Liver (tissue), 3 donors: Measurements from ENCODE around the gene KCNA2.

Source experiments
- ATF3 ChIP-seq: IDR thresholded peaks from 2 replicates; pipeline ENCODE4 v1.6.1; 2016; ENCODE audit warnings: antibody characterized with exemption
- CTCF ChIP-seq: fragments of 150-350 bp; IDR thresholded peaks from 2 replicates; pipeline ENCODE4 v1.5.1; 2017; ENCODE audit warnings: improper control_type of control experiment, low read depth, low read length; ENCODE audit not compliant: missing input control
- EGR1 ChIP-seq, 2 donors: IDR thresholded peaks; 2 replicates each; pipeline ENCODE4 v1.6.1; 2016 to 2018; ENCODE audit warnings: antibody characterized with exemption in 2 of 2, low read depth in 2 of 2
- FOXA1 ChIP-seq: IDR thresholded peaks from 2 replicates; pipeline ENCODE4 v1.6.1; 2016; ENCODE audit warnings: antibody characterized with exemption
- GABPA ChIP-seq, 2 donors: IDR thresholded peaks in 1 of 2; conservative IDR thresholded peaks in 1 of 2; 2 replicates each; pipeline ENCODE4 v1.6.1; 2016; ENCODE audit warnings: antibody characterized with exemption in 2 of 2, mild to moderate bottlenecking in 1 of 2, moderate library complexity in 1 of 2
- JUND ChIP-seq, 2 donors: IDR thresholded peaks; 2 replicates each; pipeline ENCODE4 v1.6.1; 2016; ENCODE audit warnings: antibody characterized with exemption in 2 of 2
- RAD21 ChIP-seq, 2 donors: IDR thresholded peaks; 2 replicates each; pipeline ENCODE4 v1.6.1; 2016; ENCODE audit warnings: antibody characterized with exemption in 2 of 2, mild to moderate bottlenecking in 2 of 2
- REST ChIP-seq: IDR thresholded peaks from 2 replicates; pipeline ENCODE4 v1.6.1; 2016; ENCODE audit warnings: antibody characterized with exemption, mild to moderate bottlenecking
- RXRA ChIP-seq, 2 donors: IDR thresholded peaks; 2 replicates each; pipeline ENCODE4 v1.6.1; 2017 to 2018; ENCODE audit warnings: antibody characterized with exemption in 2 of 2, mild to moderate bottlenecking in 1 of 2
- SP1 ChIP-seq: IDR thresholded peaks from 2 replicates; pipeline ENCODE4 v1.6.1; 2018; ENCODE audit warnings: antibody characterized with exemption, mild to moderate bottlenecking
- TAF1 ChIP-seq: conservative IDR thresholded peaks from 2 replicates; pipeline ENCODE4 v1.6.1; 2016; ENCODE audit warnings: antibody characterized with exemption, mild to moderate bottlenecking
- YY1 ChIP-seq: IDR thresholded peaks from 2 replicates; pipeline ENCODE4 v1.6.1; 2016; ENCODE audit warnings: antibody characterized with exemption, mild to moderate bottlenecking
- ZBTB33 ChIP-seq: IDR thresholded peaks from 2 replicates; pipeline ENCODE4 v1.6.1; 2016; ENCODE audit warnings: antibody characterized with exemption
- TF ChIP-seq, protein P1 (sequence below): IDR thresholded peaks from 2 replicates; pipeline ENCODE4 v1.6.1; 2016; ENCODE audit warnings: antibody characterized with exemption
- donor health status: healthy.
- donor health status: healthy.

DNA sequence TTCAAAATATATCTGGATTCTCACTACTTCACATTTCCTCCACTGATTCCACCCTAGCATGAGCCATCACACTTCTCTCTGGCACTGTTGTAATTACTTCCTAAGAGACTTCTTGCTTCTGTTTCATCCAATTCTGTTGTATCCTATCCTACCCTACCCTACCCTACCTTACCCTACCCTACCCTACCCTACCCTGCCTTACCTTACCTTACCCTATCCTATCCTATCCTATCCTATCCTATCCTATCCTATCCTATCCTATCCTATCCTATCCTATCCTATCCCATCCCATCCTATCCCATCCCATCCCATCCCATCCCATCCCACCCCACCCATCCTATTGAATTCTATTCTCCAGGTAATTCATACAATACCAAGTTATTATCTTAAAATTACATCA, 29.7 kb downstream of the KCNA2 start:
- no peak for TF ChIP-seq EGR1 (IDR thresholded peaks at IDR 0.05; ENCODE audit: low read depth in 2 of 2)
- TF ChIP-seq CTCF, result no peak
- no peak for TF ChIP-seq RAD21 (IDR thresholded peaks at IDR 0.05)
- TF ChIP-seq GABPA (IDR thresholded peaks at IDR 0.05 in 1 of 2, conservative IDR thresholded peaks at IDR 0.05 in 1 of 2), result no peak
- TF ChIP-seq ZBTB33, result no peak
- TF ChIP-seq, protein P1, sequence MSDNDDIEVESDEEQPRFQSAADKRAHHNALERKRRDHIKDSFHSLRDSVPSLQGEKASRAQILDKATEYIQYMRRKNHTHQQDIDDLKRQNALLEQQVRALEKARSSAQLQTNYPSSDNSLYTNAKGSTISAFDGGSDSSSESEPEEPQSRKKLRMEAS, result no peak
- no peak for TF ChIP-seq YY1
- TF ChIP-seq TAF1, result no peak
- no peak for TF ChIP-seq REST
- no peak for TF ChIP-seq SP1
- no peak for TF ChIP-seq RXRA (IDR thresholded peaks at IDR 0.05)
- no peak for TF ChIP-seq JUND (IDR thresholded peaks at IDR 0.05)
- TF ChIP-seq ATF3, result no peak
- no peak for TF ChIP-seq FOXA1
